OCI-LY7 (cell line): ENCODE measurements around the gene TMEM123. TPM values are rescaled to one million over a fixed set of nuclear protein-coding genes. Genes with fewer than 3 reads are reported as not detected.

ENCODE experiments used
- BruUV-seq: library from RNA; stranded (reverse); fragments of 400-500 nt; replicated peaks from 2 replicates; lab custom pipeline; 2021; lab: Mats Ljungman, UMichigan
- CTCF ChIA-PET: fragments of 300-600 bp; sonication (Branson Sonifier 250); formaldehyde crosslinking; loops from one replicate; lab custom pipeline; 2022; ENCODE audit warnings: antibody characterized with exemption; ENCODE audit not compliant: unreplicated experiment; lab: Charles Lee
- POLR2A ChIA-PET: fragments of 300-600 bp; sonication (Branson Sonifier 250); formaldehyde crosslinking; loops from one replicate; lab custom pipeline; 2022; ENCODE audit warnings: antibody characterized with exemption; lab: Charles Lee
- DNase-seq: peaks from one replicate; pipeline ENCODE4 v3.0.0-alpha.2; 2015; ENCODE audit warnings: low spot score
- H2AFZ ChIP-seq: fragments of 200-600 bp; sonication (generic), shearing (Covaris generic); 2 replicates; pipeline ENCODE4 v1.6.1; 2014; ENCODE audit warnings: mild to moderate bottlenecking, antibody characterized with exemption, low read length, moderate library complexity
- H3K27ac ChIP-seq: fragments of 200-600 bp; sonication (generic); 2 replicates; pipeline ENCODE4 v1.5.1; 2014; ENCODE audit warnings: mixed run types, low read depth, mild to moderate bottlenecking, moderate library complexity, low read length, inconsistent platforms; ENCODE audit not compliant: poor library complexity, severe bottlenecking
- H3K36me3 ChIP-seq: fragments of 200-600 bp; sonication (generic); 2 replicates; pipeline ENCODE4 v1.6.1; 2014; ENCODE audit warnings: mild to moderate bottlenecking, antibody characterized with exemption, low read length, moderate library complexity, mixed read lengths; ENCODE audit not compliant: insufficient read depth
- H3K4me1 ChIP-seq: fragments of 200-600 bp; sonication (generic); 2 replicates; pipeline ENCODE4 v1.5.1; 2014; ENCODE audit warnings: mild to moderate bottlenecking, low read length; ENCODE audit not compliant: insufficient read depth, poor library complexity, severe bottlenecking
- H3K4me2 ChIP-seq: fragments of 200-600 bp; sonication (generic); 2 replicates; pipeline ENCODE4 v1.6.1; 2014; ENCODE audit warnings: mild to moderate bottlenecking, low read length
- H3K4me3 ChIP-seq: fragments of 200-600 bp; sonication (generic); 2 replicates; pipeline ENCODE4 v1.5.1; 2014; ENCODE audit warnings: mild to moderate bottlenecking, low read depth, low read length; ENCODE audit not compliant: poor library complexity, severe bottlenecking
- H3K79me2 ChIP-seq: fragments of 200-600 bp; sonication (generic); 2 replicates; pipeline ENCODE4 v1.6.1; 2016; ENCODE audit warnings: low read depth, mild to moderate bottlenecking, low read length, moderate library complexity, mixed read lengths; ENCODE audit not compliant: insufficient read depth
- H3K9me2 ChIP-seq: fragments of 200-600 bp; sonication (generic); 2 replicates; pipeline ENCODE4 v1.6.1; 2016; ENCODE audit warnings: mild to moderate bottlenecking, low read length, mixed read lengths; ENCODE audit not compliant: insufficient read depth
- H3K9me3 ChIP-seq: fragments of 200-600 bp; sonication (generic); 2 replicates; pipeline ENCODE4 v1.6.1; 2014; ENCODE audit warnings: mild to moderate bottlenecking, mixed run types, low read length, mixed read lengths
- H4K20me1 ChIP-seq: fragments of 200-600 bp; sonication (generic); 2 replicates; pipeline ENCODE4 v1.6.1; 2014; ENCODE audit warnings: mild to moderate bottlenecking, antibody characterized with exemption, low read length, moderate library complexity, mixed read lengths; ENCODE audit not compliant: insufficient read depth
- CTCF ChIP-seq: fragments of 200-600 bp; sonication (generic); conservative IDR thresholded peaks from 2 replicates; pipeline ENCODE4 v1.5.1; 2014; ENCODE audit warnings: mild to moderate bottlenecking, antibody characterized with exemption, low read length, moderate library complexity, mixed read lengths
- EZH2phosphoT487 ChIP-seq: fragments of 200-600 bp; sonication (generic); IDR thresholded peaks from 2 replicates; pipeline ENCODE4 v1.6.1; 2018; ENCODE audit warnings: low read depth, borderline replicate concordance, mild to moderate bottlenecking, mixed run types, antibody characterized with exemption, low read length, moderate library complexity, mixed read lengths
- intact Hi-C: fragments of 100-400 bp; cut with micrococcal nuclease; formaldehyde crosslinking; loops from one replicate; pipeline ENCODE4 v1.10.0; 2022; ENCODE audit not compliant: unreplicated experiment
- total RNA-seq, 2 experiments: library from RNA; depleted of rRNA in 1 of 2; stranded (reverse); fragments of >200 nt in 1 of 2; shearing (Covaris generic) in 1 of 2; gene quantifications; 2 replicates each; pipeline ENCODE4 v1.2.3, GENCODE V29; 2014 to 2022

The TMEM123 gene
- total RNA-seq, 2 experiments from 2014 or later, result 127 to 232 TPM

- intact Hi-C loops, result no loop called here
- peak overlapping the region; percentile 89 for H2AFZ ChIP-seq
- CTCF ChIA-PET, result no interaction called here
These were observed 13.1 kb upstream of the TMEM123 start for GRCh38 chr11:102465696-102466095.

GRCh38 chr11:102464859-102465500, 12.4 kb upstream of the TMEM123 start:
- H3K4me1 ChIP-seq, result peaks cover 58% of the 10 kb centered on the region
- no TSS peak for BruUV-seq
- POLR2A ChIA-PET, result interaction anchor here (0.7 to 2.2 kb wide), 3 partner anchors 9 to 15 kb away, joined by 3 to 8 read pairs (median 4); no protein-coding TSS in a partner anchor

More at GRCh38 chr11:102465696-102466095, 13.1 kb upstream of the TMEM123 start:
- Histone ChIP-seq H4K20me1 (no peaks in the 10 kb centered on the region), H3K9me2 (no peaks in the 10 kb centered on the region), H3K4me3 (no peak overlapping the region), H3K27ac (no peak overlapping the region), H3K79me2 (no peaks in the 10 kb centered on the region), H3K36me3 (no peaks in the 10 kb centered on the region), H3K9me3 (no peaks in the 10 kb centered on the region), H3K4me1 (peaks cover 65% of the 10 kb centered on the region), H3K4me2 (peak overlapping the region; percentile 30)
- BruUV-seq, result no TSS peak
- TF ChIP-seq EZH2phosphoT487, result no peak
- no peak for TF ChIP-seq CTCF
- DNase-seq, result no peak
- POLR2A ChIA-PET, result interaction anchor here (0.7 to 2.7 kb wide), 8 partner anchors 9 to 41 kb away, joined by 3 to 14 read pairs (median 8); partner anchors contain the start of gene TMEM123

More at GRCh38 chr11:102464859-102465500, 12.4 kb upstream of the TMEM123 start:
- H3K9me3 ChIP-seq, result no peaks in the 10 kb centered on the region
- peak overlapping the region; percentile 30 for H3K4me2 ChIP-seq
- intact Hi-C loops, result no loop called here
- peak overlapping the region; percentile 89 for H2AFZ ChIP-seq
- no peak overlapping the region for H3K4me3 ChIP-seq
- CTCF ChIA-PET, result no interaction called here
- TF ChIP-seq EZH2phosphoT487, result no peak
- TF ChIP-seq CTCF, result no peak
- no peaks in the 10 kb centered on the region for H3K79me2 ChIP-seq
- H4K20me1 ChIP-seq, result no peaks in the 10 kb centered on the region
- no peaks in the 10 kb centered on the region for H3K36me3 ChIP-seq
- DNase-seq, result no peak
- H3K27ac ChIP-seq, result no peak overlapping the region
- H3K9me2 ChIP-seq, result no peaks in the 10 kb centered on the region
